H1 (cell line): ENCODE results near the gene ELMO1. TPM values are rescaled to one million over a fixed set of nuclear protein-coding genes. Genes with fewer than 3 reads are reported as not detected.

Experiments used
- CTCF ChIA-PET: fragments of 300-600 bp; sonication (Branson Sonifier 250); formaldehyde crosslinking; loops from one replicate; lab custom pipeline; 2021; ENCODE audit not compliant: partially characterized antibody; lab: Charles Lee
- POLR2A ChIA-PET: fragments of 300-600 bp; sonication (Branson Sonifier 250); formaldehyde crosslinking; loops from one replicate; lab custom pipeline; 2021; ENCODE audit warnings: inconsistent platforms; ENCODE audit not compliant: partially characterized antibody; lab: Charles Lee
- DNase-seq, 2 experiments: peaks; one replicate each; pipeline versions ENCODE4 v3.0.0 to v3.0.0-alpha.2; 2010 to 2022; ENCODE audit warnings: low spot score in 2 of 2, low read depth in 1 of 2, mixed read lengths in 1 of 2
- FAIRE-seq: peaks from 2 replicates; lab custom pipeline; 2011; peaks lifted over from hg19 to GRCh38; lab: Jason Lieb, UNC
- H2AFZ ChIP-seq: 2 replicates; pipeline ENCODE4 v1.8.1; 2012; ENCODE audit warnings: low read length, inconsistent platforms
- H2AK5ac ChIP-seq: 2 replicates; pipeline ENCODE4 v1.6.1; 2013; ENCODE audit warnings: low read depth, low read length
- H2BK120ac ChIP-seq: replicated peaks from 2 replicates; pipeline ENCODE3; 2013; ENCODE audit warnings: low read depth, low read length, inconsistent platforms
- H2BK12ac ChIP-seq: 2 replicates; pipeline ENCODE4 v1.6.1; 2013; ENCODE audit warnings: low read depth, low read length
- H2BK15ac ChIP-seq: 2 replicates; pipeline ENCODE4 v1.6.1; 2013; ENCODE audit warnings: low read length
- H2BK20ac ChIP-seq: 2 replicates; pipeline ENCODE4 v1.6.1; 2013; ENCODE audit warnings: low read length
- H2BK5ac ChIP-seq: 2 replicates; pipeline ENCODE4 v1.6.1; 2013; ENCODE audit warnings: low read depth, low read length
- H3K14ac ChIP-seq: 2 replicates; pipeline ENCODE4 v1.6.1; 2013; ENCODE audit warnings: inconsistent platforms; ENCODE audit not compliant: insufficient read length
- H3K18ac ChIP-seq: 2 replicates; pipeline ENCODE4 v1.6.1; 2013; ENCODE audit warnings: low read length; ENCODE audit errors: extremely low read depth
- H3K23ac ChIP-seq: 2 replicates; pipeline ENCODE4 v1.6.1; 2013; ENCODE audit warnings: inconsistent platforms; ENCODE audit not compliant: insufficient read length
- H3K23me2 ChIP-seq: 2 replicates; pipeline ENCODE4 v1.6.1; 2013; ENCODE audit warnings: low read depth, low read length
- H3K27ac ChIP-seq: 2 replicates; pipeline ENCODE4 v1.6.1; 2011; ENCODE audit warnings: low read depth, low read length, inconsistent platforms
- H3K27me3 ChIP-seq, 4 experiments: replicated peaks in 1 of 4; 1 replicate in 1 of 4; 2 replicates in 3 of 4; pipeline versions ENCODE4 v1.6.1 to v1.8.1; 2011 to 2013; ENCODE audit warnings: low read length in 3 of 4, mild to moderate bottlenecking in 3 of 4, inconsistent platforms in 2 of 4, mixed read lengths in 2 of 4, moderate library complexity in 1 of 4; ENCODE audit not compliant: control insufficient read depth in 3 of 4, insufficient read depth in 3 of 4; ENCODE audit errors: extremely low read depth in 1 of 4
- H3K36me3 ChIP-seq, 4 experiments: 2 replicates each; pipeline versions ENCODE4 v1.6.1 to v1.8.1; 2011 to 2013; ENCODE audit warnings: mild to moderate bottlenecking in 4 of 4, low read length in 3 of 4, moderate library complexity in 2 of 4, control low read depth in 1 of 4, inconsistent platforms in 1 of 4; ENCODE audit not compliant: insufficient read depth in 4 of 4, control insufficient read depth in 2 of 4
- H3K4ac ChIP-seq: replicated peaks from 2 replicates; pipeline ENCODE3; 2013; ENCODE audit warnings: low read length, low read depth, mixed read lengths, inconsistent platforms; ENCODE audit not compliant: insufficient read length
- H3K4me1 ChIP-seq, 4 experiments: replicated peaks in 1 of 4; 1 replicate in 1 of 4; 2 replicates in 3 of 4; pipeline versions ENCODE4 v1.6.1 to v1.8.1; 2011 to 2013; ENCODE audit warnings: low read length in 3 of 4, inconsistent platforms in 2 of 4, mixed read lengths in 1 of 4; ENCODE audit not compliant: insufficient read depth in 4 of 4, control insufficient read depth in 3 of 4
- H3K4me2 ChIP-seq, 2 experiments: 2 replicates each; pipeline versions ENCODE4 v1.6.1 to v1.8.1; 2011 to 2013; ENCODE audit warnings: low read depth in 2 of 2, low read length in 2 of 2, control low read depth in 1 of 2, inconsistent platforms in 1 of 2, mild to moderate bottlenecking in 1 of 2; ENCODE audit not compliant: insufficient read depth in 1 of 2
- H3K4me3 ChIP-seq, 4 experiments: fragments of 200-600, 300-600 bp in 1 of 4; sonication (generic), shearing (Covaris generic), sonication (Bioruptor Twin) in 1 of 4; 2 replicates each; pipeline versions ENCODE4 v1.5.1 to v1.8.1; 2011 to 2016; ENCODE audit warnings: low read length in 4 of 4, low read depth in 3 of 4, control low read depth in 2 of 4, inconsistent platforms in 2 of 4, mild to moderate bottlenecking in 2 of 4, mixed read lengths in 1 of 4, moderate library complexity in 1 of 4; ENCODE audit not compliant: insufficient read depth in 2 of 4; ENCODE audit errors: extremely low read depth in 1 of 4
- H3K56ac ChIP-seq: replicated peaks from 2 replicates; pipeline ENCODE3; 2013; ENCODE audit warnings: low read depth, mild to moderate bottlenecking, mixed read lengths, low read length, inconsistent platforms; ENCODE audit not compliant: insufficient read length
- H3K79me1 ChIP-seq: 2 replicates; pipeline ENCODE4 v1.6.1; 2013; ENCODE audit warnings: low read depth, low read length, control low read depth
- H3K79me2 ChIP-seq, 2 experiments: 2 replicates each; pipeline versions ENCODE4 v1.6.1 to v1.8.1; 2012 to 2013; ENCODE audit warnings: low read length in 2 of 2, mild to moderate bottlenecking in 2 of 2, inconsistent platforms in 1 of 2; ENCODE audit not compliant: insufficient read depth in 2 of 2, control insufficient read depth in 1 of 2
- H3K9ac ChIP-seq, 4 experiments: replicated peaks in 1 of 4; 1 replicate in 1 of 4; 2 replicates in 3 of 4; pipeline versions ENCODE4 v1.6.1 to v1.8.1; 2011 to 2013; ENCODE audit warnings: low read depth in 3 of 4, low read length in 3 of 4, control low read depth in 2 of 4, mild to moderate bottlenecking in 2 of 4, moderate library complexity in 2 of 4, inconsistent platforms in 1 of 4; ENCODE audit errors: extremely low read depth in 1 of 4
- H3K9me3 ChIP-seq, 2 experiments: 2 replicates each; pipeline versions ENCODE4 v1.6.1 to v1.8.1; 2012 to 2013; ENCODE audit warnings: mild to moderate bottlenecking in 2 of 2, moderate library complexity in 2 of 2, control low read depth in 1 of 2, inconsistent platforms in 1 of 2, low read depth in 1 of 2, low read length in 1 of 2, mixed read lengths in 1 of 2; ENCODE audit not compliant: insufficient read depth in 2 of 2
- H4K20me1 ChIP-seq, 2 experiments: replicated peaks in 1 of 2; 2 replicates each; pipeline versions ENCODE3 to v1.8.1; 2011 to 2013; ENCODE audit warnings: inconsistent platforms in 2 of 2, low read length in 2 of 2, mild to moderate bottlenecking in 1 of 2; ENCODE audit not compliant: insufficient read depth in 2 of 2, control insufficient read depth in 1 of 2
- H4K5ac ChIP-seq: 2 replicates; pipeline ENCODE4 v1.6.1; 2013; ENCODE audit warnings: low read length, low read depth, mixed read lengths, inconsistent platforms; ENCODE audit not compliant: insufficient read length
- H4K8ac ChIP-seq: 2 replicates; pipeline ENCODE4 v1.8.0; 2013; ENCODE audit warnings: mild to moderate bottlenecking, moderate library complexity, low read length, inconsistent platforms; ENCODE audit not compliant: insufficient read depth; ENCODE audit errors: extremely low read depth
- H4K91ac ChIP-seq: replicated peaks from 2 replicates; pipeline ENCODE3; 2013; ENCODE audit warnings: low read length, mixed read lengths, inconsistent platforms; ENCODE audit not compliant: insufficient read length
- HDAC6 ChIP-seq: IDR thresholded peaks from one replicate; pipeline ENCODE4 v1.7.1; 2012; ENCODE audit warnings: low read depth, mild to moderate bottlenecking, inconsistent platforms, low read length, moderate library complexity
- TBP ChIP-seq: IDR thresholded peaks from 2 replicates; pipeline ENCODE4 v1.6.1; 2011; ENCODE audit warnings: low read depth, low read length, improper control_type of control experiment
- WGBS, 2 experiments: shearing (Covaris generic) in 1 of 2; methylation state at CpG; one replicate each; pipeline versions ENCODE4 v1.1.6 to v1.1.7; 2013 to 2015; ENCODE audit warnings: low lambda C conversion rate in 2 of 2, mixed read lengths in 2 of 2, inconsistent platforms in 1 of 2, low coverage in 1 of 2, missing lambda C conversion rate in 1 of 2; ENCODE audit not compliant: insufficient replicate concordance in 2 of 2, insufficient coverage in 1 of 2, insufficient read length in 1 of 2; ENCODE audit errors: extremely low coverage in 1 of 2, missing lambda C conversion rate in 1 of 2; 5-methylcytosine and 5-hydroxymethylcytosine counted together
- polyA plus RNA-seq, 7 experiments: library from polyadenylated mRNA; depleted of rRNA in 3 of 7; stranded (reverse) in 5 of 7; unstranded in 2 of 7; fragments of >200 nt in 5 of 7; fragments of 200-250 nt in 2 of 7; gene quantifications; 1 replicate in 5 of 7; 2 replicates in 1 of 7; 4 replicates in 1 of 7; pipeline versions ENCODE4 v1.2.1 to v1.2.3, GENCODE V29; 2011 to 2013; ENCODE audit warnings: missing spikeins in 2 of 7, mixed read lengths in 2 of 7
- total RNA-seq: library from RNA; stranded (reverse); fragmentation: NEBNext Ultra II Directional; extraction: Animal tissue kit (Norgen Biotek cat#: 25700); gene quantifications from 2 replicates; pipeline ENCODE4 v1.2.1, GENCODE V29; 2021

ELMO1 gene
- total and polyA plus RNA-seq, 2 of the 8 experiments (the other 6 are each of a cell fraction or from before 2014, with no cell fraction given), result 18.4 to 21.0 TPM

DNA sequence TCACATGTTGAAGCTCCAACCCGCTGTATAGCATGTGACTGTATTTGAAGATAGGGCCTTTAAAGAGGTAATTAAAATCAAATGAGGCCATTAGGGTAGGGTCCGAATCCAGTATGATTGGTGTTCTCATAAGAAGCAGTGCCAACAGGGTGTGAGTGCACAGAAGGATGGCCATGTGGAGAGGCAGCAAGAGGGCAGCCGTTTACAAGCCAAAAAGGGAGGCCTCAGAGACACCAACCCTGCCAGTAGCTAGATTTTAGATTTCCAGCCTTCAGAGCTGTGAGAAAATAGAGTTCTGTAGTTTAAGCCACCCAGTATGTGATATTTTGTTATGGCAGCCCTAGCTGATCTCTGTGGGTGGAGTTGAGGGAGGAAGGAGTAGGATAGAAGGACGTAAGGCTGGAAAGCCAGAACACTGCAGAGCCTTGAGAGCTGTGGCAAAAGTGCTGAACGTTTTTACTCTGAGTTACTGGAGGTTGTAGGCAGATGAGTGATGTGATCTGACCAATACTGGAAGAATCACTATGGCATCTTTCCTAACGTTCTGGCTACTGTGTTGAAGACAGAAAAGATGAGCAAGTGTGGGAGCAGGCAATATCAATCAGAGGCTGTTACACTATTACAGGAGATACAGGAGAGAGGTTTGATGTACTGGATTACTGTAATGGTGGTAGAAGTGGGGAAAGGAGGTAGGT, 334.9 kb downstream of the ELMO1 start:
- Histone ChIP-seq H3K4ac (no peak overlapping the region), H2AK5ac (no peak overlapping the region), H2BK20ac (no peak overlapping the region), H3K9ac (no peak overlapping the region), H2BK12ac (no peak overlapping the region), H3K79me2 (no peaks in the 10 kb centered on the region), H3K9me3 (no peaks in the 10 kb centered on the region), H3K27ac (no peak overlapping the region), H3K4me2 (no peak overlapping the region), H4K91ac (no peak overlapping the region), H2BK15ac (no peak overlapping the region), H4K8ac (no peak overlapping the region), H4K5ac (no peak overlapping the region), H2AFZ (no peak overlapping the region), H2BK5ac (no peak overlapping the region), H3K79me1 (no peaks in the 10 kb centered on the region), H3K4me1 (peaks cover 0 to 15% (median 2%) of the 10 kb centered on the region in 4 experiments; a peak in 3 of 7 replicates), H3K23me2 (no peaks in the 10 kb centered on the region), H3K27me3 (no peaks in the 10 kb centered on the region), H3K4me3 (no peak overlapping the region), H3K56ac (no peak overlapping the region), H2BK120ac (no peak overlapping the region), H3K18ac (no peak overlapping the region; the same call in 1 of the 2 replicates), H3K14ac (no peak overlapping the region), H3K36me3 (no peaks in the 10 kb centered on the region), H4K20me1 (no peaks in the 10 kb centered on the region), H3K23ac (no peak overlapping the region)
- TF ChIP-seq TBP (no peak), HDAC6 (no peak)
- DNase-seq, result no peak
- no peak for FAIRE-seq
- ChIA-PET CTCF (no interaction called here), POLR2A (no interaction called here)
- WGBS, 2 experiments, result 79% methylated on average over 6 of the region's 6 CpGs; no CpG with 5 or more reads in 1 of the 2 experiments
